Adrenal gland (tissue), 12 donors: Measurements from ENCODE around the gene ASB14. TPM values are rescaled to one million over a fixed set of nuclear protein-coding genes. Genes with fewer than 3 reads are reported as not detected.

ENCODE experiments used
- DNase-seq, 7 donors: peaks; one replicate each; pipeline ENCODE4 v3.0.0-alpha.2; 2019 to 2020
- H3K27ac ChIP-seq, 5 donors: fragments of 200-600 bp; sonication (generic) in 4 of 5; 1 replicate in 3 of 5; 2 replicates in 2 of 5; pipeline versions ENCODE4 v1.5.1 to v1.8.0; 2016 to 2020; ENCODE audit warnings: mild to moderate bottlenecking in 1 of 5
- H3K27me3 ChIP-seq: fragments of 200-600 bp; 2 replicates; pipeline ENCODE4 v1.8.0; 2021
- H3K36me3 ChIP-seq, 2 donors: fragments of 200-600 bp; replicated peaks in 1 of 2; 1 replicate in 1 of 2; 2 replicates in 1 of 2; pipeline versions ENCODE4 v1.5.1 to v1.8.0; 2018 to 2022
- H3K4me1 ChIP-seq, 2 donors: fragments of 200-600 bp; replicated peaks in 1 of 2; 1 replicate in 1 of 2; 2 replicates in 1 of 2; pipeline versions ENCODE4 v1.5.1 to v1.8.0; 2018 to 2021
- H3K4me3 ChIP-seq, 4 donors: fragments of 200-600 bp; sonication (generic) in 3 of 4; one replicate each; pipeline ENCODE4 v1.5.1; 2016 to 2018
- H3K9me3 ChIP-seq, 3 donors: fragments of 200-600 bp; sonication (generic) in 1 of 3; replicated peaks in 1 of 3; 1 replicate in 2 of 3; 2 replicates in 1 of 3; pipeline versions ENCODE4 v1.5.1 to v1.8.0; 2016 to 2021
- POLR2A ChIP-seq, 2 donors: fragments of 450-650 bp; IDR thresholded peaks; one replicate each; pipeline ENCODE4 v1.6.1; 2017; ENCODE audit warnings: antibody characterized with exemption in 2 of 2, mild to moderate bottlenecking in 2 of 2, moderate library complexity in 1 of 2
- WGBS, 4 donors: extraction: QIAGEN DNeasy Blood & Tissue Kit in 2 of 4; methylation state at CpG; one replicate each; pipeline versions ENCODE4 v1.1.5 to v1.1.7; 2013 to 2017; 5-methylcytosine and 5-hydroxymethylcytosine counted together
- intact Hi-C, 2 donors: fragments of 100-400 bp; cut with DNase I; formaldehyde crosslinking; loops; one replicate each; pipeline versions ENCODE4 v1.14.1 to v1.15.0; 2022 to 2023
- polyA plus RNA-seq, 3 donors: library from polyadenylated mRNA; stranded (reverse); fragments of 200-250 nt in 2 of 3; fragments of 350-450 nt in 1 of 3; fragmentation: Illumina TruSeq in 1 of 3; extraction: RNeasy Lipid Tissue Mini Kit (QIAGEN cat#74804) in 1 of 3; gene quantifications; one replicate each; pipeline ENCODE4 v1.2.3, GENCODE V29; 2013 to 2014
- total RNA-seq, 9 donors: library from RNA; depleted of rRNA in 4 of 9; stranded (reverse); fragments of >200 nt in 4 of 9; fragments of 120-200 nt in 1 of 9; fragmentation: NEBNext Ultra II Directional in 1 of 9; extraction: Animal tissue kit (Norgen Biotek cat#: 25700) in 1 of 9; gene quantifications; one replicate each; pipeline versions ENCODE4 v1.1.0 to v1.2.4, GENCODE V29; 2013 to 2023
- TF ChIP-seq, protein P1 (sequence below), 6 experiments: fragments of 450-650 bp in 4 of 6; fragments of 200-600 bp in 2 of 6; sonication (generic) in 1 of 6; IDR thresholded peaks; 1 replicate in 5 of 6; 2 replicates in 1 of 6; pipeline versions ENCODE4 v1.5.1 to v1.8.0; 2016 to 2021; ENCODE audit warnings: antibody characterized with exemption in 6 of 6, mild to moderate bottlenecking in 2 of 6, moderate library complexity in 1 of 6
- donor health status: healthy with polysubstance abuse.
- donor health status: Bipolar disorder and iron deficiency.
- donor health status: DM: yes; HTN: yes; CAD: no.
- donor health status: DM: no; HTN: no; CAD: no.
- donor health status: DM: no; HTN: no; CAD: no.
- donor health status: DM: yes; HTN: yes; CAD: no.

ASB14 gene
- total and polyA plus RNA-seq, 12 donors: 0.17 TPM; not detected in 11

- intact Hi-C loops: no loop called here
- Histone ChIP-seq H3K27me3 (no peaks in the 10 kb centered on the region), H3K9me3 (no peaks in the 10 kb centered on the region), H3K4me3 (no peak overlapping the region), H3K36me3 (peaks cover 0 to 11% of the 10 kb centered on the region in 2 donors), H3K27ac (no peak overlapping the region), H3K4me1 (no peaks in the 10 kb centered on the region)
- TF ChIP-seq, protein P1, sequence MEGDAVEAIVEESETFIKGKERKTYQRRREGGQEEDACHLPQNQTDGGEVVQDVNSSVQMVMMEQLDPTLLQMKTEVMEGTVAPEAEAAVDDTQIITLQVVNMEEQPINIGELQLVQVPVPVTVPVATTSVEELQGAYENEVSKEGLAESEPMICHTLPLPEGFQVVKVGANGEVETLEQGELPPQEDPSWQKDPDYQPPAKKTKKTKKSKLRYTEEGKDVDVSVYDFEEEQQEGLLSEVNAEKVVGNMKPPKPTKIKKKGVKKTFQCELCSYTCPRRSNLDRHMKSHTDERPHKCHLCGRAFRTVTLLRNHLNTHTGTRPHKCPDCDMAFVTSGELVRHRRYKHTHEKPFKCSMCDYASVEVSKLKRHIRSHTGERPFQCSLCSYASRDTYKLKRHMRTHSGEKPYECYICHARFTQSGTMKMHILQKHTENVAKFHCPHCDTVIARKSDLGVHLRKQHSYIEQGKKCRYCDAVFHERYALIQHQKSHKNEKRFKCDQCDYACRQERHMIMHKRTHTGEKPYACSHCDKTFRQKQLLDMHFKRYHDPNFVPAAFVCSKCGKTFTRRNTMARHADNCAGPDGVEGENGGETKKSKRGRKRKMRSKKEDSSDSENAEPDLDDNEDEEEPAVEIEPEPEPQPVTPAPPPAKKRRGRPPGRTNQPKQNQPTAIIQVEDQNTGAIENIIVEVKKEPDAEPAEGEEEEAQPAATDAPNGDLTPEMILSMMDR (IDR thresholded peaks at IDR 0.05): no peak
- no peak for TF ChIP-seq POLR2A (IDR thresholded peaks at IDR 0.05)
- 93 to 100% (median 97%) methylated on average over 2 of the region's 2 CpGs for WGBS, 4 donors
- DNase-seq: no peak
Measured at GRCh38 chr3:57275393-57275792, 17.1 kb downstream of the ASB14 start.

DNA sequence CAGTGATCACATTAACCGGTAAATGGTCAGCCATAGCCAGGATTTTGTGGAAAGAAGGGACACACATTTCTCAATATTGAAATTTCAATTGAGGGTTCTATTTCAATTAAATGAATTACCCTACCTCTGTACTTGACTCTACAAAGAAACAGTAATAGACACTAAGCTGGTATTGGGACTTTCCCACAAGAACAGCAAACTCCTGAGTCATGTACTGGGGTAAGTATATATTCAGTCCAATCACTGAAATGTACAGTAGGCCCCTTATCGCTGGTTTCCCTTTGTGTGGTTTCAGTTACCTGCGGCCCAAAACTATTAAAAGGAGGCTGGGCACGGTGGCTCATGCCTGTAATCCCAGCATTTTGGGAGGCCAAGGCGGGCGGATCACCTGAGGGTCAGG, 17.6 kb downstream of the ASB14 start:
- WGBS, 4 donors: 96 to 100% (median 98%) methylated on average over 6 of the region's 6 CpGs
- no peak for DNase-seq

DNA sequence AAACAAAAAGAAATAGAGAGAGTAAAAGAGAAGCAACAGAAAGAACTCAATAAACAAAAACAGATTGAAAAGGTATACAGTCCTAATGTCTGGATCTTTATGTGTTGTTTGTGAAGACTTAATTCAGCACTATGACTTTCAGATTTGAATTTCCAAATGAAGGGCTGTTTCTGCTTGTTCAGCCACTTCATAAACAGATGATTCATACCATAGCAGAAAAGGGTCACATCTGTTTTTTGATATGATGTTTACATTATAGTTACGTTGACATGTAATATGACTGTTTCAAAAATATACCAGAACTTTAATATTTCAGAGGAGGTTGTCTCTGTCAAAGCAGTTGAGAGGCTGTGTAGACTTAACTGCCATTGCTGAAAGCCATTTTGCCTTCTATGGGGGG, 24.1 kb downstream of the ASB14 start:
- Histone ChIP-seq H3K4me1 (no peaks in the 10 kb centered on the region), H3K27ac (no peak overlapping the region), H3K27me3 (no peaks in the 10 kb centered on the region), H3K4me3 (no peak overlapping the region), H3K9me3 (no peaks in the 10 kb centered on the region), H3K36me3 (peaks cover 0 to 47% of the 10 kb centered on the region in 2 donors)
- no peak for DNase-seq
- WGBS, 4 donors: 94 to 100% (median 96%) methylated on average over 1 of the region's 1 CpG
- intact Hi-C loops: no loop called here
- TF ChIP-seq, protein P1 (IDR thresholded peaks at IDR 0.05): no peak
- TF ChIP-seq POLR2A (IDR thresholded peaks at IDR 0.05): no peak

More for the DNA sequence above, 17.6 kb downstream of the ASB14 start:
- no peak overlapping the region for H3K27ac ChIP-seq
- no peaks in the 10 kb centered on the region for H3K4me1 ChIP-seq
- peaks cover 0 to 15% of the 10 kb centered on the region in 2 donors for H3K36me3 ChIP-seq
- no peak overlapping the region for H3K4me3 ChIP-seq
- no peaks in the 10 kb centered on the region for H3K27me3 ChIP-seq
- no peaks in the 10 kb centered on the region for H3K9me3 ChIP-seq
- TF ChIP-seq, protein P1 (IDR thresholded peaks at IDR 0.05): no peak
- TF ChIP-seq POLR2A (IDR thresholded peaks at IDR 0.05): no peak
- intact Hi-C loops: no loop called here

DNA sequence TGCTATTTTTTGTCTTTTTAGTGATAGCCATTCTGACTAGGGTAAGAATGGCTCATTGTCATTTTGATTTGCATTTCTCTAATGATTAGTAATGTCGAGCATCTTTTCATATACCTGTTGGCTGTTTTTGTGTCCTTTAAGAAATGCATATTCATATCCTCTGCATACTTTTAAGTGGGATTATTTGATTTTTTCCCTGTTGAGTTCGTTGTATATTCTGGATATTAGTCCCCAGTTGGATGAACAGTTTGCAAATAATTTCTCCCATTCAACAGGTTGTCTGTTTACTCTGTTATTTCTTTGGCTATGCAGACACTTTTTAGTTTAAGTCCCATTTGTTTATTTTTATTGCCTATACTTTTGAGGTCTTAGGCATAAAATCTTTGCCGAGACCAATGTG, 30.6 kb downstream of the ASB14 start:
- peaks cover 0 to 60% of the 10 kb centered on the region in 2 donors for H3K36me3 ChIP-seq
- no peaks in the 10 kb centered on the region for H3K27me3 ChIP-seq
- H3K27ac ChIP-seq: no peak overlapping the region
- no peak for TF ChIP-seq POLR2A (IDR thresholded peaks at IDR 0.05)
- no peak for DNase-seq
- no peaks in the 10 kb centered on the region for H3K4me1 ChIP-seq
- H3K9me3 ChIP-seq: no peaks in the 10 kb centered on the region
- no peak overlapping the region for H3K4me3 ChIP-seq
- 90 to 96% (median 96%) methylated on average over 3 of the region's 3 CpGs for WGBS, 4 donors
- intact Hi-C loops: no loop called here

DNA sequence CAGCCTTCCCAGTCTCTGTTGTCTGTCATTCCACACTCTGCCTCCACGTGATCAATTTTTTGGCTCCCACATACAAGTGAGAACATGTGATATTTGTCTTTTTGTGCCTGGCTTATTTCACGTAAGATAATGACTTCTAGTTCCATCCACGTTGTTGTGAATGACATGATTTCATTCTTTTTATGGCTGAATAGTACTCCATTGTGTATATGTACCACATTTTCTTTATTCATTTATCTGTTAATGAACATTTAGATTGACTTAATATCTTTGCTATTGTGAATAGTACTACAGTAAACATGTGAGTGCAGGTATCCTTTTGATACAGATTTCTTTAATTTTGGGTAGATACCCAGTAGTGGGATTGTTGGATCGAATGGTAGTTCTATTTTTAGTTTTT, 31.4 kb downstream of the ASB14 start:
- intact Hi-C loops: no loop called here
- no peak for DNase-seq
- H3K4me1 ChIP-seq: no peaks in the 10 kb centered on the region
- H3K27me3 ChIP-seq: no peaks in the 10 kb centered on the region
- peaks cover 0 to 64% of the 10 kb centered on the region in 2 donors for H3K36me3 ChIP-seq
- no peak overlapping the region for H3K27ac ChIP-seq
- H3K4me3 ChIP-seq: no peak overlapping the region
- H3K9me3 ChIP-seq: no peaks in the 10 kb centered on the region
- WGBS, 4 donors: 92 to 95% (median 94%) methylated on average over 4 of the region's 4 CpGs
- TF ChIP-seq POLR2A (IDR thresholded peaks at IDR 0.05): no peak
- TF ChIP-seq, protein P1 (IDR thresholded peaks at IDR 0.05): no peak
